IMR-90 (cell line): ENCODE data around the gene COX19. TPM values are rescaled to one million over a fixed set of nuclear protein-coding genes. Genes with fewer than 3 reads are reported as not detected.

ENCODE experiments used
- ATAC-seq: fragments of 200-7000 bp; cut with Tn5 transposase; 2 replicates; pipeline ENCODE4 v1.9.1; 2020; ENCODE audit warnings: low read depth, mild to moderate bottlenecking, moderate library complexity
- BruUV-seq: library from RNA; stranded (reverse); fragments of 400-500 nt; replicated peaks from 2 replicates; lab custom pipeline; 2021; lab: Mats Ljungman, UMichigan
- CTCF ChIA-PET: fragments of 300-600 bp; formaldehyde crosslinking; extraction: SDS; loops from one replicate; lab custom pipeline; 2021; ENCODE audit warnings: antibody characterized with exemption; lab: Yijun Ruan, JAX
- POLR2A ChIA-PET: fragments of 300-600 bp; sonication (Branson Sonifier 250); formaldehyde crosslinking; loops from one replicate; lab custom pipeline; 2022; ENCODE audit warnings: antibody characterized with exemption; ENCODE audit not compliant: unreplicated experiment; lab: Charles Lee
- DNase-seq: peaks from one replicate; pipeline ENCODE4 v3.0.0; 2013
- H2AFZ ChIP-seq: replicated peaks from 2 replicates; pipeline ENCODE3; 2013; ENCODE audit warnings: low read length, mild to moderate bottlenecking; ENCODE audit not compliant: poor library complexity
- H2AK5ac ChIP-seq: 2 replicates; pipeline ENCODE4 v1.6.1; 2013; ENCODE audit warnings: low read depth, low read length, inconsistent platforms
- H2AK9ac ChIP-seq: replicated peaks from 2 replicates; pipeline ENCODE3; 2013; ENCODE audit warnings: mild to moderate bottlenecking, low read depth, low read length, moderate library complexity; ENCODE audit not compliant: poor library complexity
- H2BK120ac ChIP-seq: 2 replicates; pipeline ENCODE4 v1.6.1; 2013; ENCODE audit warnings: low read depth, low read length, inconsistent platforms
- H2BK15ac ChIP-seq: 3 replicates; pipeline ENCODE4 v1.6.1; 2013; ENCODE audit warnings: low read depth, low read length, inconsistent platforms
- H2BK20ac ChIP-seq: 2 replicates; pipeline ENCODE4 v1.6.1; 2013; ENCODE audit warnings: low read depth, mild to moderate bottlenecking, inconsistent platforms, low read length, moderate library complexity
- H2BK5ac ChIP-seq: 2 replicates; pipeline ENCODE4 v1.6.1; 2013; ENCODE audit warnings: mild to moderate bottlenecking, low read depth, low read length, inconsistent platforms; ENCODE audit not compliant: poor library complexity, severe bottlenecking
- H3K14ac ChIP-seq: replicated peaks from 2 replicates; pipeline ENCODE4 v1.6.1; 2013; ENCODE audit warnings: low read depth, low read length, inconsistent platforms
- H3K18ac ChIP-seq: 2 replicates; pipeline ENCODE4 v1.6.1; 2013; ENCODE audit warnings: low read depth, low read length, control low read depth
- H3K23ac ChIP-seq: 2 replicates; pipeline ENCODE4 v1.6.1; 2013; ENCODE audit warnings: low read depth, low read length, inconsistent platforms
- H3K27ac ChIP-seq: 2 replicates; pipeline ENCODE4 v1.5.1; 2013; ENCODE audit warnings: mild to moderate bottlenecking, control low read depth, low read length; ENCODE audit not compliant: insufficient read depth
- H3K27me3 ChIP-seq: 2 replicates; pipeline ENCODE4 v1.6.1; 2013; ENCODE audit warnings: low read length; ENCODE audit not compliant: control insufficient read depth, insufficient read depth
- H3K36me3 ChIP-seq: 2 replicates; pipeline ENCODE4 v1.6.1; 2013; ENCODE audit warnings: low read length, mixed read lengths; ENCODE audit not compliant: control insufficient read depth, insufficient read depth
- H3K4ac ChIP-seq: 2 replicates; pipeline ENCODE4 v1.6.1; 2013; ENCODE audit warnings: low read depth, low read length, inconsistent platforms
- H3K4me1 ChIP-seq: 2 replicates; pipeline ENCODE4 v1.6.1; 2013; ENCODE audit warnings: low read length, mixed read lengths; ENCODE audit not compliant: control insufficient read depth, insufficient read depth
- H3K4me2 ChIP-seq: 2 replicates; pipeline ENCODE4 v1.6.1; 2013; ENCODE audit warnings: low read depth, mild to moderate bottlenecking, control low read depth, low read length, moderate library complexity
- H3K4me3 ChIP-seq: 2 replicates; pipeline ENCODE4 v1.5.1; 2013; ENCODE audit warnings: low read depth, mild to moderate bottlenecking, control low read depth, low read length, moderate library complexity; ENCODE audit not compliant: insufficient read depth
- H3K56ac ChIP-seq: 2 replicates; pipeline ENCODE4 v1.6.1; 2013; ENCODE audit warnings: low read length, inconsistent platforms; ENCODE audit not compliant: insufficient read depth; ENCODE audit errors: extremely low read depth
- H3K79me1 ChIP-seq, 2 experiments: 2 replicates each; pipeline ENCODE4 v1.6.1; 2013; ENCODE audit warnings: low read length in 2 of 2, inconsistent platforms in 1 of 2, low read depth in 1 of 2
- H3K9ac ChIP-seq: 2 replicates; pipeline ENCODE4 v1.6.1; 2013; ENCODE audit warnings: low read depth, low read length, control low read depth
- H3K9me1 ChIP-seq: 2 replicates; pipeline ENCODE4 v1.6.1; 2013; ENCODE audit warnings: low read length, inconsistent platforms; ENCODE audit not compliant: insufficient read depth
- H3K9me3 ChIP-seq: 2 replicates; pipeline ENCODE4 v1.6.1; 2013; ENCODE audit warnings: low read length; ENCODE audit not compliant: control insufficient read depth, insufficient read depth
- H4K20me1 ChIP-seq: 2 replicates; pipeline ENCODE4 v1.6.1; 2013; ENCODE audit warnings: low read length, inconsistent platforms; ENCODE audit not compliant: insufficient read depth
- H4K5ac ChIP-seq: 2 replicates; pipeline ENCODE4 v1.6.1; 2013; ENCODE audit warnings: mild to moderate bottlenecking, low read depth, low read length, control low read depth
- H4K8ac ChIP-seq, 2 experiments: 2 replicates each; pipeline ENCODE4 v1.6.1; 2013; ENCODE audit warnings: low read depth in 2 of 2, low read length in 2 of 2, control low read depth in 1 of 2, inconsistent platforms in 1 of 2
- H4K91ac ChIP-seq: 2 replicates; pipeline ENCODE4 v1.6.1; 2013; ENCODE audit warnings: low read depth, low read length, inconsistent platforms; ENCODE audit not compliant: insufficient read depth
- CEBPB ChIP-seq: IDR thresholded peaks from 2 replicates; pipeline ENCODE4 v1.6.1; 2012; ENCODE audit warnings: low read depth, low read length, improper control_type of control experiment
- CHD1 ChIP-seq: IDR thresholded peaks from 2 replicates; pipeline ENCODE4 v1.6.1; 2012; ENCODE audit warnings: low read depth, low read length, improper control_type of control experiment
- CTCF ChIP-seq: conservative IDR thresholded peaks from 2 replicates; pipeline ENCODE4 v1.5.1; 2012; ENCODE audit warnings: mild to moderate bottlenecking, low read depth, low read length, improper control_type of control experiment
- MAFK ChIP-seq: IDR thresholded peaks from 2 replicates; pipeline ENCODE4 v1.6.1; 2012; ENCODE audit warnings: low read depth, low read length, improper control_type of control experiment
- NFE2L2 ChIP-seq: fragments of 150-350 bp; IDR thresholded peaks from 2 replicates; pipeline ENCODE4 v1.6.1; 2016; ENCODE audit warnings: low read depth, mild to moderate bottlenecking, low read length
- RCOR1 ChIP-seq: IDR thresholded peaks from 2 replicates; pipeline ENCODE4 v1.6.1; 2012; ENCODE audit warnings: mild to moderate bottlenecking, low read length, improper control_type of control experiment; ENCODE audit not compliant: insufficient replicate concordance
- SMC3 ChIP-seq: fragments of 150-350 bp; IDR thresholded peaks from 2 replicates; pipeline ENCODE4 v1.6.1; 2016; ENCODE audit warnings: low read depth, mild to moderate bottlenecking, antibody characterized with exemption, low read length, moderate library complexity
- WGBS, 2 experiments: methylation state at CpG; one replicate each; pipeline versions ENCODE4 v1.1.5 to v1.1.7; 2013; ENCODE audit warnings: missing lambda C conversion rate in 2 of 2; ENCODE audit not compliant: insufficient read length in 1 of 2; ENCODE audit errors: extremely low coverage in 2 of 2; 5-methylcytosine and 5-hydroxymethylcytosine counted together
- dilution Hi-C: fragments of 300-500 bp; cut with HindIII; formaldehyde crosslinking; loops from one replicate; pipeline ENCODE4 v1.14.3; 2018; ENCODE audit warnings: low sequenced_read_pairs; ENCODE audit not compliant: unreplicated experiment
- in situ Hi-C: fragments of 300-500 bp; cut with MboI; formaldehyde crosslinking; loops from 3 replicates; pipeline ENCODE4 v1.14.3; 2019; ENCODE audit warnings: low sequenced_read_pairs, inconsistent platforms, mixed read lengths
- intact Hi-C: fragments of 100-400 bp; cut with micrococcal nuclease; formaldehyde crosslinking; loops from 2 replicates; pipeline ENCODE4 v1.10.0; 2022
- polyA plus RNA-seq, 3 experiments: library from polyadenylated mRNA; depleted of rRNA; stranded (reverse); fragments of >200 nt; gene quantifications; 2 replicates each; pipeline ENCODE4 v1.2.3, GENCODE V29; 2012; ENCODE audit warnings: low replicate concordance in 1 of 3
- total RNA-seq: library from RNA; depleted of rRNA; stranded (reverse); fragments of >200 nt; gene quantifications from 2 replicates; pipeline ENCODE4 v1.2.3, GENCODE V29; 2012
- TF ChIP-seq, protein P1 (sequence below): fragments of 150-350 bp; IDR thresholded peaks from 2 replicates; pipeline ENCODE4 v1.6.1; 2016; ENCODE audit warnings: low read depth, mild to moderate bottlenecking, low read length, moderate library complexity, borderline replicate concordance

Gene COX19
- total and polyA plus RNA-seq, 2 of the 4 experiments (the other 2 are of a cell fraction) = 3.9 to 7.3 TPM

GRCh38 chr7:981793-982510, 6.6 kb upstream of the COX19 start:
- H3K9ac ChIP-seq = no peak overlapping the region
- no peak overlapping the region for H3K4me3 ChIP-seq
- no peak overlapping the region for H2AK5ac ChIP-seq
- no peak overlapping the region for H3K14ac ChIP-seq
- no peak overlapping the region for H3K4ac ChIP-seq
- H3K36me3 ChIP-seq = no peaks in the 10 kb centered on the region
- H3K27me3 ChIP-seq = no peaks in the 10 kb centered on the region; the same call in 1 of the 2 replicates
- no peak overlapping the region for H2AK9ac ChIP-seq
- H2AFZ ChIP-seq = no peak overlapping the region
- no peak overlapping the region for H3K27ac ChIP-seq
- no peaks in the 10 kb centered on the region for H3K9me3 ChIP-seq
- dilution Hi-C loops (no loop called here), in situ Hi-C loops (no loop called here), intact Hi-C loops (no loop called here)
- BruUV-seq = no TSS peak
- ATAC-seq = no peak
- no peak overlapping the region for H4K5ac ChIP-seq
- ChIA-PET POLR2A (no interaction called here), CTCF (no interaction called here)
- no peak overlapping the region for H4K91ac ChIP-seq
- no peak overlapping the region for H2BK20ac ChIP-seq
- TF ChIP-seq, protein P1, sequence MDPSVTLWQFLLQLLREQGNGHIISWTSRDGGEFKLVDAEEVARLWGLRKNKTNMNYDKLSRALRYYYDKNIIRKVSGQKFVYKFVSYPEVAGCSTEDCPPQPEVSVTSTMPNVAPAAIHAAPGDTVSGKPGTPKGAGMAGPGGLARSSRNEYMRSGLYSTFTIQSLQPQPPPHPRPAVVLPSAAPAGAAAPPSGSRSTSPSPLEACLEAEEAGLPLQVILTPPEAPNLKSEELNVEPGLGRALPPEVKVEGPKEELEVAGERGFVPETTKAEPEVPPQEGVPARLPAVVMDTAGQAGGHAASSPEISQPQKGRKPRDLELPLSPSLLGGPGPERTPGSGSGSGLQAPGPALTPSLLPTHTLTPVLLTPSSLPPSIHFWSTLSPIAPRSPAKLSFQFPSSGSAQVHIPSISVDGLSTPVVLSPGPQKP = no peak
- TF ChIP-seq MAFK (no peak), NFE2L2 (no peak), CEBPB (no peak), RCOR1 (no peak), SMC3 (no peak), CTCF (no peak), CHD1 (no peak)
- H3K4me1 ChIP-seq = no peaks in the 10 kb centered on the region; the same call in 1 of the 2 replicates
- no peaks in the 10 kb centered on the region for H4K20me1 ChIP-seq
- H2BK5ac ChIP-seq = no peak overlapping the region
- H3K23ac ChIP-seq = no peak overlapping the region
- no peaks in the 10 kb centered on the region for H3K9me1 ChIP-seq
- H2BK120ac ChIP-seq = no peak overlapping the region
- no peak overlapping the region for H3K56ac ChIP-seq
- no peak overlapping the region for H4K8ac ChIP-seq
- no peak overlapping the region for H3K4me2 ChIP-seq
- H3K79me1 ChIP-seq = no peaks in the 10 kb centered on the region
- DNase-seq = no peak
- H2BK15ac ChIP-seq = no peak overlapping the region
- no peak overlapping the region for H3K18ac ChIP-seq
- WGBS, 2 experiments = no CpG with 5 or more reads among the region's 19 CpGs
